ENCODE measurements around the gene RBPJL.

The RBPJL gene

DNA sequence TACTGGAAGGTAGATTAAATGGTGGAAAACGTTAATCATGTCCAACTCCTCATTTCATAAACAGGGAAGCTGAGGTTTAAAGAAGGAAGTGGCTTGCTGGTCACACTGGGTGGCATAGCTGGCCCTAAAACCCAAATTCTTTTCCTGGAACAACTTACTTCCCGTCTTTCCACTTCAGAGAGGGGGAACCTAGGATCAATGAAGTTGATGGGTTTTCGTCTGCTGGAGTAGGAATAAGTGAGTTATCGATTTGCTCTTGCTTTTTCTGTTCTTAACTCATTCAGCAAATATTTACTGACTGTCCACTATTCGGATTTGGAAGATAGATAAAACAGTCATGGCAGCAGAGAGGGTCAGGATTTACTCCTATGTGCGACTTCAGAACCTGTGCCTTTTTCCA lies 55.2 kb downstream of the RBPJL start:
- no peaks in the 10 kb centered on the region for H3K9me2 ChIP-seq (replicated peaks; ENCODE audit: insufficient read depth, low read length)
- TF ChIP-seq CTCF (IDR thresholded peaks at IDR 0.05; ENCODE audit: insufficient read depth, low read length, poor library complexity, severe bottlenecking) = no peak
- TF ChIP-seq EZH2phosphoT487 (conservative IDR thresholded peaks at IDR 0.05; ENCODE audit: low read length) = no peak
- H3K79me2 ChIP-seq (ENCODE audit: insufficient read depth, low read length) = no peaks in the 10 kb centered on the region; the same call in 1 of the 2 replicates
- no peaks in the 10 kb centered on the region for H4K20me1 ChIP-seq (ENCODE audit: low read depth, low read length)
- H3K27me3 ChIP-seq (ENCODE audit: low read length) = no peaks in the 10 kb centered on the region
- no peak overlapping the region for H3K27ac ChIP-seq (ENCODE audit: low read depth, low read length)
- no peak overlapping the region for H3K4me3 ChIP-seq (ENCODE audit: insufficient read depth, low read length, poor library complexity, severe bottlenecking)
- H3K9ac ChIP-seq (ENCODE audit: low read length) = no peak overlapping the region
- H3K9me3 ChIP-seq (ENCODE audit: insufficient read depth, low read length) = no peaks in the 10 kb centered on the region
- peaks cover 8% of the 10 kb centered on the region; the same call in 1 of the 2 replicates for H3K36me3 ChIP-seq (ENCODE audit: low read length)
- H2AFZ ChIP-seq (ENCODE audit: low read depth, low read length, severe bottlenecking) = no peak overlapping the region
- no peaks in the 10 kb centered on the region; the same call in 1 of the 2 replicates for H3F3A ChIP-seq (ENCODE audit: insufficient read depth)
- peak overlapping the region; percentile 18 for H3K4me2 ChIP-seq (ENCODE audit: low read depth, low read length, poor library complexity, severe bottlenecking)

- Histone ChIP-seq H3K9me3 (ENCODE audit: insufficient read depth, low read length) (no peaks in the 10 kb centered on the region), H3K9me2 (replicated peaks; ENCODE audit: insufficient read depth, low read length) (no peaks in the 10 kb centered on the region), H4K20me1 (ENCODE audit: low read depth, low read length) (no peaks in the 10 kb centered on the region), H3K36me3 (ENCODE audit: low read length) (peaks cover 15% of the 10 kb centered on the region; the same call in 1 of the 2 replicates), H3K79me2 (ENCODE audit: insufficient read depth, low read length) (no peaks in the 10 kb centered on the region; the same call in 1 of the 2 replicates), H3K27ac (ENCODE audit: low read depth, low read length) (peak within 1 kb of the TSS; percentile 73), H3F3A (ENCODE audit: insufficient read depth) (peaks cover 8% of the 10 kb centered on the region), H3K4me3 (ENCODE audit: insufficient read depth, low read length, poor library complexity, severe bottlenecking) (peak within 1 kb of the TSS; percentile 85), H3K4me2 (ENCODE audit: low read depth, low read length, poor library complexity, severe bottlenecking) (peak within 1 kb of the TSS; percentile 71), H2AFZ (ENCODE audit: low read depth, low read length, severe bottlenecking) (peak within 1 kb of the TSS; percentile 79), H3K27me3 (ENCODE audit: low read length) (no peaks in the 10 kb centered on the region), H3K9ac (ENCODE audit: low read length) (peak within 1 kb of the TSS; percentile 78)
- TF ChIP-seq CTCF (IDR thresholded peaks at IDR 0.05; ENCODE audit: insufficient read depth, low read length, poor library complexity, severe bottlenecking) (peak; percentile 54), EZH2phosphoT487 (conservative IDR thresholded peaks at IDR 0.05; ENCODE audit: low read length) (no peak)
Measured at GRCh38 chr20:45362804-45363610, 56.4 kb downstream of the RBPJL start, which contains the start of gene SYS1. Gene SYS1 (plus strand): TSS chr20:45363156. CDS start chr20:45363532, 376 bp downstream.

DNA sequence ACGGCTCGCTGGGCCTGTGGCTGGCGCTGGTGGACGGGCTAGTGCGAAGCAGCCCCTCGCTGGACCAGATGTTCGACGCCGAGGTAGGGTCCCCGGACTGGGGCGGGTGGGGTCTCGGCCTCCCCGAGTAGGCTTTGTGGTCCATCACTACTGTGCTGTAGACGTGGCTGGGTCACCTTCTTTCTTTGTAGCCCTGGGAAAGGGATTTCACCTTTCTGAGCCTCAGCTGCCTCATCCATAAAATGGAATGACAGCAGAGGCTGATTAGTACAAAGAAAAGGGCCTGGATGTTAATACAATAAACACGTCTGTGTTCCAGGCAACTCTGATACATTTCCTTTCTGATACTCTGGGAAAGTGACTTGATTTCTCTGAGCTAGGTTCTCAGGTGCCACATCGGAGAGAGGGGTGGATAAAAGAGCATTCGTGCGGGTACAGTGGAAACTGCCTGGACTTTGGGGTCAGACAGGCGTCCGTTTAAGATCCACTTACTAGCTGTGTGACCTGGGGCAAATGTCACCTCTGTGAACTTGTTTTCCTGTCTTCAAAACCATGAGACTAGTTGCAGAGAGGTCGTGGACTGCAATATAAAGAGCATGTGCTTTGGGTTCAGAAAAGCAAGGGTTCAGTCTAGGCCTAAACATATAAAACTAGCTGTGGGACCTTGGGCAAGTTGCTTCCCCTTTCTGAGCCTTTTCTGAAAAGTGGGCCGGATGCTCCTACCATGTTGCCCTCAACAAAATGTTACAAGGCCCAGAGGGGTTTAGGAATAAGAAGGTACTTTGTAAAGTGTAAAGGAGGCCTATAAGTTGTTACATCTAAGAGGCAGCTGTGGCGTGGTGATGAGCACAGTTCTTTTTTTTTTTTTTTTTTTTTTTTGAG lies 57.2 kb downstream of the RBPJL start:
- no peak overlapping the region for H2AFZ ChIP-seq (ENCODE audit: low read depth, low read length, severe bottlenecking)
- no peaks in the 10 kb centered on the region for H4K20me1 ChIP-seq (ENCODE audit: low read depth, low read length)
- peak overlapping the region; percentile 73 for H3K27ac ChIP-seq (ENCODE audit: low read depth, low read length)

More for the DNA sequence above, 57.2 kb downstream of the RBPJL start:
- H3F3A ChIP-seq (ENCODE audit: insufficient read depth) = peaks cover 8% of the 10 kb centered on the region
- H3K36me3 ChIP-seq (ENCODE audit: low read length) = peaks cover 15% of the 10 kb centered on the region; the same call in 1 of the 2 replicates
- H3K4me2 ChIP-seq (ENCODE audit: low read depth, low read length, poor library complexity, severe bottlenecking) = peak overlapping the region; percentile 71
- no peaks in the 10 kb centered on the region; the same call in 1 of the 2 replicates for H3K79me2 ChIP-seq (ENCODE audit: insufficient read depth, low read length)
- TF ChIP-seq CTCF (IDR thresholded peaks at IDR 0.05; ENCODE audit: insufficient read depth, low read length, poor library complexity, severe bottlenecking) (no peak), EZH2phosphoT487 (conservative IDR thresholded peaks at IDR 0.05; ENCODE audit: low read length) (no peak)
- no peaks in the 10 kb centered on the region for H3K9me3 ChIP-seq (ENCODE audit: insufficient read depth, low read length)
- H3K9ac ChIP-seq (ENCODE audit: low read length) = peak overlapping the region; percentile 78
- H3K27me3 ChIP-seq (ENCODE audit: low read length) = no peaks in the 10 kb centered on the region
- H3K4me3 ChIP-seq (ENCODE audit: insufficient read depth, low read length, poor library complexity, severe bottlenecking) = peak overlapping the region; percentile 85
- no peaks in the 10 kb centered on the region for H3K9me2 ChIP-seq (replicated peaks; ENCODE audit: insufficient read depth, low read length)
